Astrocyte (in vitro differentiated cells and primary cell): Measurements from ENCODE around the gene MED22. TPM values are rescaled to one million over a fixed set of nuclear protein-coding genes. Genes with fewer than 3 reads are reported as not detected.

Source experiments
- DNase-seq: peaks from one replicate; pipeline ENCODE4 v3.0.0-alpha.2; 2010; ENCODE audit warnings: low read depth
- FAIRE-seq: peaks from 2 replicates; lab custom pipeline; 2011; peaks lifted over from hg19 to GRCh38; lab: Jason Lieb, UNC
- H2AFZ ChIP-seq: 2 replicates; pipeline ENCODE4 v1.6.0; 2012; ENCODE audit warnings: low read depth, low read length, inconsistent platforms
- H3K27ac ChIP-seq: 2 replicates; pipeline ENCODE4 v1.5.1; 2011; ENCODE audit warnings: low read depth, low read length, inconsistent platforms
- H3K27me3 ChIP-seq: 2 replicates; pipeline ENCODE4 v1.6.0; 2011; ENCODE audit warnings: low read length, inconsistent platforms; ENCODE audit not compliant: insufficient read depth
- H3K36me3 ChIP-seq: 2 replicates; pipeline ENCODE4 v1.5.1; 2011; ENCODE audit warnings: low read length, inconsistent platforms; ENCODE audit not compliant: insufficient read depth
- H3K4me1 ChIP-seq: 2 replicates; pipeline ENCODE4 v1.5.1; 2011; ENCODE audit warnings: low read length, inconsistent platforms; ENCODE audit not compliant: insufficient read depth
- H3K4me2 ChIP-seq: 2 replicates; pipeline ENCODE4 v1.6.0; 2012; ENCODE audit warnings: low read length, inconsistent platforms
- H3K4me3 ChIP-seq: 2 replicates; pipeline ENCODE4 v1.5.1; 2011; ENCODE audit warnings: low read depth, mild to moderate bottlenecking, low read length, inconsistent platforms; ENCODE audit not compliant: insufficient read depth
- H3K79me2 ChIP-seq: 2 replicates; pipeline ENCODE4 v1.6.0; 2012; ENCODE audit warnings: mild to moderate bottlenecking, low read length, inconsistent platforms; ENCODE audit not compliant: insufficient read depth
- H3K9ac ChIP-seq: 2 replicates; pipeline ENCODE4 v1.6.0; 2012; ENCODE audit warnings: mild to moderate bottlenecking, low read length, inconsistent platforms
- H3K9me3 ChIP-seq: 2 replicates; pipeline ENCODE4 v1.5.1; 2012; ENCODE audit warnings: low read depth, mild to moderate bottlenecking, low read length, inconsistent platforms; ENCODE audit not compliant: insufficient read depth
- H4K20me1 ChIP-seq: 2 replicates; pipeline ENCODE4 v1.6.0; 2012; ENCODE audit warnings: low read length, inconsistent platforms; ENCODE audit not compliant: insufficient read depth
- H3K27ac Mint-ChIP-seq: one replicate; pipeline ENCODE4 v1.8.0; 2021; ENCODE audit warnings: mild to moderate bottlenecking, mixed read lengths; ENCODE audit not compliant: unreplicated experiment
- H3K27me3 Mint-ChIP-seq: one replicate; pipeline ENCODE4 v1.8.0; 2021; ENCODE audit warnings: low read depth, mixed read lengths; ENCODE audit not compliant: unreplicated experiment
- H3K36me3 Mint-ChIP-seq: one replicate; pipeline ENCODE4 v1.8.0; 2021; ENCODE audit warnings: low read depth, mixed read lengths; ENCODE audit not compliant: unreplicated experiment
- H3K4me1 Mint-ChIP-seq: one replicate; pipeline ENCODE4 v1.8.0; 2021; ENCODE audit warnings: low read depth, mixed read lengths; ENCODE audit not compliant: unreplicated experiment
- H3K4me3 Mint-ChIP-seq: one replicate; pipeline ENCODE4 v1.8.0; 2021; ENCODE audit warnings: mild to moderate bottlenecking, moderate library complexity, mixed read lengths; ENCODE audit not compliant: unreplicated experiment
- H3K9me3 Mint-ChIP-seq: one replicate; pipeline ENCODE4 v1.8.0; 2021; ENCODE audit warnings: mild to moderate bottlenecking, mixed read lengths; ENCODE audit not compliant: unreplicated experiment
- EZH2 ChIP-seq: IDR thresholded peaks from 2 replicates; pipeline ENCODE4 v1.6.1; 2012; ENCODE audit warnings: mild to moderate bottlenecking, low read length, inconsistent platforms; ENCODE audit not compliant: insufficient read depth
- total RNA-seq: library from RNA; stranded (reverse); gene quantifications from 2 replicates; pipeline ENCODE4 v1.2.1, GENCODE V29; 2021
- TF ChIP-seq, protein P1 (sequence below): IDR thresholded peaks from 2 replicates; pipeline ENCODE4 v1.5.1; 2011; ENCODE audit warnings: low read depth, mild to moderate bottlenecking, inconsistent platforms, low read length, moderate library complexity; ENCODE audit not compliant: insufficient read depth

Gene MED22
- total RNA-seq, 1 donor from 2014 or later: 28.8 TPM

- TF ChIP-seq EZH2: no peak
- TF ChIP-seq, protein P1, sequence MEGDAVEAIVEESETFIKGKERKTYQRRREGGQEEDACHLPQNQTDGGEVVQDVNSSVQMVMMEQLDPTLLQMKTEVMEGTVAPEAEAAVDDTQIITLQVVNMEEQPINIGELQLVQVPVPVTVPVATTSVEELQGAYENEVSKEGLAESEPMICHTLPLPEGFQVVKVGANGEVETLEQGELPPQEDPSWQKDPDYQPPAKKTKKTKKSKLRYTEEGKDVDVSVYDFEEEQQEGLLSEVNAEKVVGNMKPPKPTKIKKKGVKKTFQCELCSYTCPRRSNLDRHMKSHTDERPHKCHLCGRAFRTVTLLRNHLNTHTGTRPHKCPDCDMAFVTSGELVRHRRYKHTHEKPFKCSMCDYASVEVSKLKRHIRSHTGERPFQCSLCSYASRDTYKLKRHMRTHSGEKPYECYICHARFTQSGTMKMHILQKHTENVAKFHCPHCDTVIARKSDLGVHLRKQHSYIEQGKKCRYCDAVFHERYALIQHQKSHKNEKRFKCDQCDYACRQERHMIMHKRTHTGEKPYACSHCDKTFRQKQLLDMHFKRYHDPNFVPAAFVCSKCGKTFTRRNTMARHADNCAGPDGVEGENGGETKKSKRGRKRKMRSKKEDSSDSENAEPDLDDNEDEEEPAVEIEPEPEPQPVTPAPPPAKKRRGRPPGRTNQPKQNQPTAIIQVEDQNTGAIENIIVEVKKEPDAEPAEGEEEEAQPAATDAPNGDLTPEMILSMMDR: no peak
- no peak for DNase-seq
- Mint-ChIP-seq H3K4me3 (no peak overlapping the region), H3K27ac (no peak overlapping the region), H3K27me3 (no peaks in the 10 kb centered on the region), H3K4me1 (peaks cover 34% of the 10 kb centered on the region), H3K9me3 (no peaks in the 10 kb centered on the region), H3K36me3 (peaks cover 9% of the 10 kb centered on the region)
- Histone ChIP-seq H3K27ac (no peak overlapping the region), H3K79me2 (peaks cover 88% of the 10 kb centered on the region), H2AFZ (no peak overlapping the region), H3K9ac (no peak overlapping the region), H3K4me2 (no peak overlapping the region), H3K36me3 (peaks cover 38% of the 10 kb centered on the region), H3K4me1 (peaks cover 15% of the 10 kb centered on the region), H3K9me3 (no peaks in the 10 kb centered on the region), H4K20me1 (peaks cover 80% of the 10 kb centered on the region), H3K4me3 (no peak overlapping the region), H3K27me3 (no peaks in the 10 kb centered on the region)
- FAIRE-seq: no peak
These were observed 11.7 kb upstream of the MED22 start for GRCh38 chr9:133359399-133360175.

- H4K20me1 ChIP-seq: peaks cover 82% of the 10 kb centered on the region
- TF ChIP-seq, protein P1: no peak
- no peak for TF ChIP-seq EZH2
- no peak for FAIRE-seq
These were observed 9.7 kb upstream of the MED22 start for GRCh38 chr9:133357656-133358055.

More at GRCh38 chr9:133357656-133358055, 9.7 kb upstream of the MED22 start:
- peaks cover 12% of the 10 kb centered on the region for H3K36me3 Mint-ChIP-seq
- H3K9ac ChIP-seq: no peak overlapping the region
- H3K4me2 ChIP-seq: peak overlapping the region; percentile 99
- no peak overlapping the region for H3K27ac ChIP-seq
- peaks cover 77% of the 10 kb centered on the region for H3K79me2 ChIP-seq
- peaks cover 24% of the 10 kb centered on the region for H3K4me1 Mint-ChIP-seq
- H3K9me3 ChIP-seq: no peaks in the 10 kb centered on the region
- peaks cover 15% of the 10 kb centered on the region for H3K4me1 ChIP-seq
- peak overlapping the region; percentile 66 for H3K4me3 ChIP-seq
- no peak for DNase-seq
- peak overlapping the region; percentile 84 for H3K4me3 Mint-ChIP-seq
- no peaks in the 10 kb centered on the region for H3K27me3 Mint-ChIP-seq
- H3K27me3 ChIP-seq: no peaks in the 10 kb centered on the region
- peaks cover 26% of the 10 kb centered on the region for H3K36me3 ChIP-seq
- no peak overlapping the region for H2AFZ ChIP-seq
- H3K27ac Mint-ChIP-seq: peak overlapping the region; percentile 66
- H3K9me3 Mint-ChIP-seq: no peaks in the 10 kb centered on the region
